Activated naive CD8-positive, alpha-beta T cell (primary cell): ENCODE results near the gene EIF3I.

Source experiments
- H3K27ac Mint-ChIP-seq: one replicate; pipeline ENCODE4 v1.8.0; 2021; ENCODE audit warnings: mixed read lengths
- H3K27me3 Mint-ChIP-seq: one replicate; pipeline ENCODE4 v1.8.0; 2021; ENCODE audit warnings: mixed read lengths
- H3K36me3 Mint-ChIP-seq: one replicate; pipeline ENCODE4 v1.8.0; 2021; ENCODE audit warnings: mixed read lengths
- H3K4me1 Mint-ChIP-seq: one replicate; pipeline ENCODE4 v1.8.0; 2021; ENCODE audit warnings: low read depth, mixed read lengths
- H3K4me3 Mint-ChIP-seq: one replicate; pipeline ENCODE4 v1.8.0; 2021; ENCODE audit warnings: mild to moderate bottlenecking, mixed read lengths
- H3K9me3 Mint-ChIP-seq: one replicate; pipeline ENCODE4 v1.8.0; 2021; ENCODE audit warnings: low read depth, mixed read lengths

EIF3I gene

DNA sequence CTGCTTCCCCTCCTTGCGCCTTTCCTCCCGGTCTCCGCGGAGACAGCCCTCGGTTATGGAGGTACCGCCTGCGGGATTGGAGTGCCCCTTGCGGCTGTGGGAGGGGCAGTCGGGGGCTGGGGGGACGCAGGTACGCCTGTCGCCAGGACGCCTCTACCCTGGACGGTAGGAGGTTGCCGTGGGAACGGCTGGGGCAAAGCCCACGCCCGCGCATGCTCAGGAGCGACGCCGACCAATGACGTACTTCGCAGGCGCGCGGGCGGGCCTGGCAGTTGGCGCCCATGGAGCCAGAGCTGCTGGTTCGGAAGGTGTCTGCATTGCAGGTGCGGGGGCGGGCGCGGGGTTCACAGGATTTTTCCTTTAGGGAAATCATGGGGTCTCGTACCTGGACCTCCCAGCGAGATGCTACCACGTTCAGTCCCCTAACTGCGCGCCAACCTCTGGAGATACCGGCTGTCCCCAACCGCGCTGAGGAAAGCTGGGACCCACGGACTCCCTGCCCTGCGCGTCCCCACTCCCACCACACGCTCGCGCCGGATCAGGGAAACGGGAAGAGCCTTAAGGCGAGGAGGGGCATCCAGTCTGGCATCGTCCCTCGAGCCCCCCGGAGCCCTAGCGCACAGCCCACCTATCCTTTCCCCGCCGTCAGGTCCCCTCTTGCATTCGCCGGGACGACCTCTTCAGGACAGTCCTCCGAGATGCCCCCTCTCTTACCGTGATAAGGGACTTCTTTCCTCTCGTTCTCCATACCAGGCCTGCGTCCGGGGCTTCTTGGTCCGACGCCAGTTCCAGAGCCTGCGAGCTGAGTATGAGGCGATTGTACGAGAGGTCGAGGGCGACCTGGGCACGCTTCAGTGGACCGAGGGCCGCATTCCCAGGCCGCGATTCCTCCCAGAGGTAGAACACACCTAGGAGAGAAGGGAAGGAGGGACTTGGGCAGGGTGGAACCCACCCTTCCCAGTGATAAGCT is 16.5 kb upstream of the EIF3I start, which contains the start of gene IQCC:
IQCC (plus strand) TSS at position 271 of the 970 bp plus-strand sequence; CDS start at position 282, 11 bp downstream.
- H3K27ac Mint-ChIP-seq = peak within 1 kb of the TSS; percentile 70
- H3K9me3 Mint-ChIP-seq = no peaks in the 10 kb centered on the region
- H3K27me3 Mint-ChIP-seq = no peaks in the 10 kb centered on the region
- peaks cover 30% of the 10 kb centered on the region for H3K4me1 Mint-ChIP-seq
- H3K4me3 Mint-ChIP-seq = peak within 1 kb of the TSS; percentile 89
- no peaks in the 10 kb centered on the region for H3K36me3 Mint-ChIP-seq

DNA sequence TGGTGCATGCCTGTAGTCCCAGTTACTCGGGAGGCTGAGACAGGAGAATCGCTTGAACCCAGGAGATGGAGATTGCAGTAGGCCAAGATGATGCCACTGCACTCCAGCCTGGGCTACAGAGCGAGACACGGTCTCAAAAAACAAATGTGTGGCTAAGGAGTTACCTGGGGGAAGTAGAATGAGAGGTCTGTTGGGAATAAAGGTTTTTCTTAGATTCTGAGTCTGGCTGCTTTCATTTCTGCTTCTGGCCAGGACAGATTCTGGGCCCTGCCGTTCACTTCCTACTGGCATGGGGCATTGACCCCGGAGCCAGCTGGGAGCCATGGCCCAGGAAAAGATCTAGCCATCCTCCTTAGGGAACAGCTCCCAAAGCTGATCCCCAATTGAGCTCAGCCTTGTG is 13.7 kb upstream of the EIF3I start:
- H3K4me1 Mint-ChIP-seq = peaks cover 12% of the 10 kb centered on the region
- no peaks in the 10 kb centered on the region for H3K36me3 Mint-ChIP-seq
- no peaks in the 10 kb centered on the region for H3K9me3 Mint-ChIP-seq
- H3K27ac Mint-ChIP-seq = no peak overlapping the region
- H3K4me3 Mint-ChIP-seq = no peak overlapping the region
- no peaks in the 10 kb centered on the region for H3K27me3 Mint-ChIP-seq

DNA sequence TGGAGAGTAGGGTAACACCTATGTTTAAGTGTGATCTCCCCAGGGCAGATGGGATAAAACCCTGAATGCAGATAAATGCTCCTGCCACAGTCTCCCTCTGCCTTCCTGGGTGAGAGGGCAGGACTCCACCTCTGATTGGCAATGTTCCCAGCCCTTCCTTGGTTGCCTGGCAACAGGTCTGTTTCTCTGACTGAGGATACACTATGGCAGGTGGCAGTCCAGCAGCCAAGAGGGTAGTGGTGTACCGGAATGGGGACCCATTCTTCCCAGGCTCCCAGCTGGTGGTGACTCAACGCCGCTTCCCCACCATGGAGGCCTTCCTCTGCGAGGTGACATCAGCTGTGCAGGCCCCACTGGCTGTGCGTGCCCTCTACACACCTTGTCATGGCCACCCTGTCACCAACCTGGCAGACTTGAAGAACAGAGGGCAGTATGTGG is 13.3 kb upstream of the EIF3I start, which contains the start of gene DCDC2B:
DCDC2B (plus strand) TSS at position 199 of the 438 bp plus-strand sequence; CDS start at position 204, 5 bp downstream.
- Mint-ChIP-seq H3K4me3 (no peak within 1 kb of the TSS), H3K27ac (no peak within 1 kb of the TSS)

DNA sequence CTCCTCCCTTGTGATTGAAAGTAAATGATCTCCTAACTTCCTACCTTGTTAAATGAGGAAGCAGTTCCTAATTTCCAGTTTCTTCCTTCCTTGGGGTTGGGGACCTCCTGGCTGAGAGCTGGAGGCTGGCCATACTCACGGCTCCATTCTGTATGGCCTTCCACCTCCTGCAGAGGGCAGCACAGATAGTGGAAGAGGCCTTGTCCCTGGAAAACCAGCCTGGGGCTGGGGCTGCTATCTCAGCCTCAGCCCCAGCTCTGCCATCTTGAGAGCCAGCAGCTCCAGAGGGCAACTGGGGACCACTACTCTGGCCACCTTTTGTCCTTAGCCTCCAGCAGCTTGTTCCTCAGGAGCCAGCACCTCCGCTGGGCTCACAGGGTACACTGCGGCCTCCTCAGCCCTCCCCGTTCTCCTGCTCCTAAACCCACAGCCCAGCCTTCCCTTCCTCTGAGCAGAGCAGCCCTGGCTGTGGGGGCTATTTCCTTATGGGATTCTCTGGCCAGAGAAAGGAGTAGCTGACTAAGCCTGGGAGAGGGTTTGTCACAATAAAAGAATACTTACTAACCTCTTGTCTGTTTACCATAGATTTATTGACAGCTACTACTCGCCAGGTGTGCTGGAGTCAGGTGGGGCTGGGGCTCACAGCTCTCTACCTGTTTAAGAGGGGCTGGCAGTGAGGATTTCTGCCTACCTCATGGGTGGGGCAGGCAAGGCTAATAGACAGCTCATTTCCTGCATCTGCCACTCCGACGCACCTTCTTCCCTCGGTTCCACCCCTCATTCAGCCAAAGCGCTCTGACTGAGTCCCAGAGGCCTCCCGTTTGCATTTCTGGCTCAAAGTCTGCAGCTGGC is 6.4 kb upstream of the EIF3I start:
- no peaks in the 10 kb centered on the region for H3K9me3 Mint-ChIP-seq
- no peaks in the 10 kb centered on the region for H3K27me3 Mint-ChIP-seq
- no peak overlapping the region for H3K27ac Mint-ChIP-seq
- H3K4me1 Mint-ChIP-seq = peaks cover 10% of the 10 kb centered on the region
- H3K36me3 Mint-ChIP-seq = no peaks in the 10 kb centered on the region
- no peak overlapping the region for H3K4me3 Mint-ChIP-seq

More for the DNA sequence above, 13.3 kb upstream of the EIF3I start, which contains the start of gene DCDC2B:
- H3K27me3 Mint-ChIP-seq = no peaks in the 10 kb centered on the region
- H3K36me3 Mint-ChIP-seq = no peaks in the 10 kb centered on the region
- H3K4me1 Mint-ChIP-seq = peaks cover 9% of the 10 kb centered on the region
- no peaks in the 10 kb centered on the region for H3K9me3 Mint-ChIP-seq

DNA sequence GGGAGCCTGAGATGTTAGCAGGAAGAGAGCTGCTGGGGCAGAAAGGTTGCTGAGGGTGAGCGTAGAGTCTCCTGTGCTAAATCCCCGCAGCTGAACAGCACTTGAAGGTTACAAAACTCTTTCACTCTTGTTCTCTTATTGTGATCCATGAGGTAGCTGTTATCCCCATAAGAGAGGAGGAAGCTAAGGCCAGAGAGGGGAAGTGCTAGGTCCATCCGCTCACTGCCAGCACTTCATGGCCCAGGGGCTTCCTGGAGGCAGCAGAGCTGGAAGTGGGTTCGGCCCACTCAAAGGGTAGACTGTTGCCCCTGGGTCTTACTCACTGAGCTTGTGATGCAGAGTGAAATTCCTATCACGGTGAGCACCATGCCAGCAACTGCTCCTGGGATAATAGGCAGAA is 5.6 kb upstream of the EIF3I start:
- Mint-ChIP-seq H3K4me1 (peaks cover 16% of the 10 kb centered on the region), H3K9me3 (no peaks in the 10 kb centered on the region), H3K27me3 (no peaks in the 10 kb centered on the region), H3K27ac (no peak overlapping the region), H3K4me3 (no peak overlapping the region), H3K36me3 (no peaks in the 10 kb centered on the region)

DNA sequence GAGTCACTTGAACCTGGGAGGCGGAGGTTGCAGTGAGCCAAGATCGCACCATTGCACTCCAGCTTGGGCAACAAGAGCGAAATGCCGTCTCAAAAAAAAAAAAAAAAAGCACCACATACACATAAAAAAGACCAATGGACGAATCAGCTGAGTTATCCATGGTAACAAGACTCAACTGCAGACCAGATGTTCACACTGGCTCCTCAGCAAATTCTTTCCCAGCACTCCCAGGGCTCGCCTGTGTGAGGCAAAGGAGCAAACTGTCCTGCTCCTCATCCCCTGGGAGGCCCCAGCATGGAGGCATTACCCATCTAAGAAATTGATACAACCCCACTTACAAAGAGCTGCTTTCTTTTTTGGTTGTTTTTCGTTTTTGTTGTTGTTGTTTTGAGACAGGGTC is 3.2 kb upstream of the EIF3I start:
- H3K4me3 Mint-ChIP-seq = no peak overlapping the region
- H3K27ac Mint-ChIP-seq = no peak overlapping the region
- no peaks in the 10 kb centered on the region for H3K27me3 Mint-ChIP-seq
- no peaks in the 10 kb centered on the region for H3K9me3 Mint-ChIP-seq
- peaks cover 26% of the 10 kb centered on the region for H3K4me1 Mint-ChIP-seq
- H3K36me3 Mint-ChIP-seq = peaks cover 2% of the 10 kb centered on the region

DNA sequence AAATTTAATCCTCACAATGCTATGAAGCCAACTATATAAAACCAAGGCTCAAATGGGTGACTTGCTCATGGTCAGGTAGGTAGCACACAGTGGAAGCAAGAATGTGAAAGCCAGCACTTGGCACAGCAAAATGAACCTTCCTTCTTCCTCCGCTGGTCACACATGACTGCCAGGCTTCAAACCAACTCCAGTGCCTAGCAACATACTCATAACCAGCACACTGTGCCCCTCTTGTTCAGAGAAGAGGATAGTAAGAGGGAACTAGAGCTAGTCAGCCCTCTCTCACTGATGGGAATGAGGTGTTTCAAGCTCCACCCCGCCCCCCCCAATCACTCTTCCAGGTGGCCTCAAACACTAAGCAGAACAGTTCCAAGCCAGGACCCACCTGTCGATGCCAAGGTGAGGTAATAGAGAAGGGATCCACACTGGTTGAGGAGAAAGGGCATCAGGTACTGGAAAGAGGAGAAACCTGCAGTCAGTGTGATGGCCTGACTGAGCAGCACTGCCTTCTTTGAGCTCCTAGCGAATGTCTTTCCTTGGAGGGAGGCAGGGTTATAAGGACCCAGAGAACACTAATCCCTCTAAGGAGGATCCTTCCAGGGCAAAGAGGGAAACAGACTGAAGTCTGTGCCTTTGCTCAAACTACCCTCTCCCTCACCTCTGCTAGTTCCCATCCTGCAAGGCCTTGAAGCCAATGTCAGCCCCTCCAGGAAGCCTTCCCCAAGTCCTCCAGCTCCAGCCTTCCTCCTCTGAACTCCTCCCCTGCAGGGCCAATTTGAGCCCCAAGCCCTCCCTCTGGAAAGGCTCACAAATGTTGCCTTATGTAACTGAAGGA is 1.2 kb upstream of the EIF3I start:
- Mint-ChIP-seq H3K9me3 (no peaks in the 10 kb centered on the region), H3K4me1 (peaks cover 32% of the 10 kb centered on the region), H3K27me3 (no peaks in the 10 kb centered on the region), H3K36me3 (peaks cover 2% of the 10 kb centered on the region), H3K27ac (peak overlapping the region; percentile 70), H3K4me3 (peak overlapping the region; percentile 97)

DNA sequence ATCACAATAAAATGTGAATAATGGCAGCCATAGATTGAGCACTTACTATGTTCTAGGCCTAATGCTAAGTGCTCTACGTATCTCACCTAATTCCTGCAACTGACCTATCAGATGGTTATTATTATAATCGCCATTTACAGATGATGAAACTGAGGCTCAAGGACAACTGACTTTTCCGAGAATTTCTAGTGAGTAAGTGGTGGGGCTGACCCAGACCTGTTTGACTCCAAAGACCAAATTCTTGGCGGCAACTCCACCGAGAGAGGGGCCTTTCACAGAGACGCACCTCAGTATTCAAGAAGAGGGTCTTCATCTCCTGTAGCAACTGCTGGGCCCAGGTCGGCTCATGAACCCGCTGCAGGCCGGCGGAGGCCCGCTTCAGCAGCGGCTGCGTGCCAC is 627 bp upstream of the EIF3I start:
- no peaks in the 10 kb centered on the region for H3K9me3 Mint-ChIP-seq
- peak overlapping the region; percentile 70 for H3K27ac Mint-ChIP-seq
- peak overlapping the region; percentile 97 for H3K4me3 Mint-ChIP-seq
- H3K4me1 Mint-ChIP-seq = peaks cover 32% of the 10 kb centered on the region
- no peaks in the 10 kb centered on the region for H3K27me3 Mint-ChIP-seq
- H3K36me3 Mint-ChIP-seq = peaks cover 2% of the 10 kb centered on the region

DNA sequence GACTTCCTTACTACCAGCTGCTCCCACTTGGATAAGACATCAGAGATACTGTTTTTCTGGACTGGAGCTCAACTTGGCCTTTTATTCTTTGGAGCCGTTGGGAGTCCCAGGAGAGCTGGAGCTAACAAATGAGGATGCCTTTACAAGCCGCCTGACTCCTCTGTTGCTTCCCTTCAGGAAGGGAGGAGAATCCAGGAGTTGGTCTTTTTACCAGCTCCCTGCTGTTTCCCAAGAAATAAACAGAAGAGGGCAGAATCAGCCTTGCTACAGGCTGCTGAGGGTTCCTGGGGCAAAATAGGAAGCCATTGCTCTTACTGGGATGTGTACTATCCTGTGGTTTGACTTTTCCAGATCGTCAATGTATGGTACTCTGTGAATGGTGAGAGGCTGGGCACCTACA is 1.5 kb downstream of the EIF3I start:
- peak overlapping the region; percentile 98 for H3K27ac Mint-ChIP-seq
- no peaks in the 10 kb centered on the region for H3K9me3 Mint-ChIP-seq
- H3K4me3 Mint-ChIP-seq = peak overlapping the region; percentile 97
- peaks cover 32% of the 10 kb centered on the region for H3K4me1 Mint-ChIP-seq
- no peaks in the 10 kb centered on the region for H3K27me3 Mint-ChIP-seq
- H3K36me3 Mint-ChIP-seq = peaks cover 4% of the 10 kb centered on the region

DNA sequence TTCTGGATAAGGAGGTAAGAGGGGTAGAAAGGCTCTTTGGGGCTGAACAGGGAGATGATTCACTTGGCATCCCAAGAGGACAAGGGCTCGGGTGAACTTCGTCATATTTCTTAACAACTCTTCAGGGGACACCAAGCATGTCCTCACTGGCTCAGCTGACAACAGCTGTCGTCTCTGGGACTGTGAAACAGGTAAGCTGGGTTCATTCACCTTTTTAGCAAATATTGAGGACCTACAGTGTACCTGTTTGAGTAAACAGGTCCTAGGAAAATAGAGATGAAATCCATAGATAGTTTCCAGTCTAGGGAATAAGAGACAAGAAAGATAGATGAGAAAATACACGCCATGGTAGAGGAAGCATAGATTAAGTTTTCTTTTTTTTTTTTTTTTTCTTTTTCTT is 2.1 kb downstream of the EIF3I start:
- H3K27me3 Mint-ChIP-seq = no peaks in the 10 kb centered on the region
- peak overlapping the region; percentile 97 for H3K4me3 Mint-ChIP-seq
- H3K36me3 Mint-ChIP-seq = peaks cover 5% of the 10 kb centered on the region
- H3K27ac Mint-ChIP-seq = peak overlapping the region; percentile 85
- H3K4me1 Mint-ChIP-seq = peaks cover 31% of the 10 kb centered on the region
- no peaks in the 10 kb centered on the region for H3K9me3 Mint-ChIP-seq

DNA sequence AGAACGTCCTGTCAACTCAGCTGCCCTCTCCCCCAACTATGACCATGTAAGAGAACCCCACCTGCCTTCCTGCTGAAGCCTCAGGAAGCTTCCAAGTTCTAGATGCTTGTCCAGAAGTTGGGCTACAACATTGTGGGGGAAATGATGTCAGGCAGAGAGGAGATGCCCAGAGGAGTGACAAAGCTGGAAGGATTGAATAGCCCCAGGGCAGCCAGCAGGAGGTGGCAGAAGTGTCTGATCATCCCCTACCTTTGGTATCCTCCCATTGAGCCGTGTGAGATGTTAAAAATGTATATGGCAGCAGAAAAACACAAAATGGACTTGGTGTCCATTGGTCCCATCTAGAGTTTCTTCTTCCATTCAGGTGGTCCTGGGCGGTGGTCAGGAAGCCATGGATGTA is 6.6 kb downstream of the EIF3I start:
- no peaks in the 10 kb centered on the region for H3K27me3 Mint-ChIP-seq
- peaks cover 11% of the 10 kb centered on the region for H3K36me3 Mint-ChIP-seq
- H3K4me1 Mint-ChIP-seq = peaks cover 13% of the 10 kb centered on the region
- no peaks in the 10 kb centered on the region for H3K9me3 Mint-ChIP-seq
- H3K4me3 Mint-ChIP-seq = no peak overlapping the region
- H3K27ac Mint-ChIP-seq = peak overlapping the region; percentile 22

DNA sequence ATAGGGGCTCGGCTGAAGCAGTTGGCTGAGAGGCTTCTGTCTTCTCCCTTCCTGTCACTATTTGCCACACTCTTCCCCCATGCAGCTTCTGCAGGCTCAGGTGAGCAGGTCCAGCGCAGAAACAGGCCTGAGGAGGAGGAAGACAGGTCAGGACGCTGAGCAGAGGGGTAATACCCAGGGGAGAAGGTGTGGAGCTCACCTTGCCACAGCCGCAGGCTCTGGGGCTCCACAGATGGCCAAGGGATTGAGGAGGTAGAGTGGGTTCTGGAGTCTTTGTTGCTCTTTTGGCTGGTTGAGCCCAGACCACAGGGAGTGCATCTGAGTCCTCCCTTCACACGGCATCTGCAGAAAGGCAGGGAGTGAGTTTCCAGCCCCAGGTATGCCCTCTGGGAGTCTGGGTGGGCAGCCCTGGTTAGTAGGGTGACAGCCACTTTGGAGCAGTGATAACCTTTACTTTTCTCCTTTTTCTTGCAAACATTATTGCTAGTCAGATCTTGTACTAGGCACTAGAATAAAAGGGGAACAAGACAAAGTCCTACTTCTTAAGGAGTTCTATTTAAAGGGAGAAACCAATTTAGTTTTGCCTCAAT is 9.7 kb downstream of the EIF3I start:
- Mint-ChIP-seq H3K9me3 (no peaks in the 10 kb centered on the region), H3K4me1 (no peaks in the 10 kb centered on the region), H3K27me3 (no peaks in the 10 kb centered on the region), H3K4me3 (no peak overlapping the region), H3K36me3 (peaks cover 11% of the 10 kb centered on the region), H3K27ac (no peak overlapping the region)

DNA sequence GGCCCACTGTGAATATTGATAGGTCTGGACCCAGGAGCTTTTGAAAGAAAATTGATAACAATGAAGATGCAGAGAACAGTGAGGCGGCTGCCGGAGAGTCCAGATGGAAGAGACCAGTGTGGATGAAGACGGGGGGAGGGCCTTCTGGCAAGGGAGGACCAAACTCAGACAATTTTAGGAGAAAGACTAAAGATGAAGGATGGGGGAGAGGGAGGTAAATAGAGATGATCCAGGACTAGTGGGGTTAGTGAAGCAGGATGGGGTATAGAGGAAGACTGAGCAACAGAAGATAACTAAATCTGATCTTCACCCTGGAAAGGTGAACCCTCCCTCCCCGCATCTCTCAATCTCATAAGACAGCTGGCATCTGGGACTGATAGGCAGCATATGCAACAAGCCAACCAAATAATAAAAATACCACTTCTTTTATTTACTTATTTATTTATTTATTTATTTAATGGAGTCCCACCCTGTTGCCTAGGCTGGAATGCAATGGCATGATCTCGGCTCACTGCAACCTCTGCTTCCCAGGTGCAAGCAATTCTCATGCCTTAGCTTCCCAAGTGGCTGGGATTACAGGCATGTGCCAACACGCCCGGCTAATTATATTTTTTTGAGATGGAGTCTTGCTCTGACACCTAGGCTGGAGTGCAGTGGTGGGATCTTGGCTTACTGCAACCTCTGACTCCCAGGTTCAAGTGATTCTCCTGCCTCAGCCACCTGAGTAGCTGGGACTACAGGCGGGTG is 10.5 kb downstream of the EIF3I start:
- no peak overlapping the region for H3K27ac Mint-ChIP-seq
- no peaks in the 10 kb centered on the region for H3K4me1 Mint-ChIP-seq
- H3K4me3 Mint-ChIP-seq = no peak overlapping the region
- H3K27me3 Mint-ChIP-seq = no peaks in the 10 kb centered on the region
- peaks cover 11% of the 10 kb centered on the region for H3K36me3 Mint-ChIP-seq
- no peaks in the 10 kb centered on the region for H3K9me3 Mint-ChIP-seq
